Tibial artery (tissue), 4 donors: Measurements from ENCODE around the gene EIF3J.

Experiments used
- DNase-seq, 2 donors: peaks; one replicate each; pipeline ENCODE4 v3.0.0-alpha.2; 2019
- H3K27ac ChIP-seq, 2 donors: fragments of 200-600 bp; sonication (generic) in 1 of 2; 1 replicate in 1 of 2; 2 replicates in 1 of 2; pipeline ENCODE4 v1.5.1; 2018 to 2019; ENCODE audit warnings: mild to moderate bottlenecking in 1 of 2
- H3K27me3 ChIP-seq, 2 donors: fragments of 200-600 bp; sonication (generic) in 1 of 2; one replicate each; pipeline versions ENCODE4 v1.5.1 to v1.6.0; 2016 to 2019
- H3K36me3 ChIP-seq, 3 donors: fragments of 200-600 bp; sonication (generic) in 2 of 3; one replicate each; pipeline ENCODE4 v1.5.1; 2016 to 2019; ENCODE audit warnings: mild to moderate bottlenecking in 2 of 3
- H3K4me1 ChIP-seq, 4 donors: fragments of 200-600 bp; sonication (generic) in 2 of 4; 1 replicate in 3 of 4; 2 replicates in 1 of 4; pipeline ENCODE4 v1.5.1; 2016 to 2019
- H3K4me3 ChIP-seq, 2 donors: fragments of 200-600 bp; sonication (generic) in 1 of 2; 1 replicate in 1 of 2; 2 replicates in 1 of 2; pipeline ENCODE4 v1.5.1; 2018 to 2019; ENCODE audit warnings: mild to moderate bottlenecking in 2 of 2
- H3K9me3 ChIP-seq, 3 donors: fragments of 200-600 bp; sonication (generic) in 1 of 3; one replicate each; pipeline ENCODE4 v1.5.1; 2016 to 2019
- intact Hi-C: fragments of 100-400 bp; cut with DNase I; formaldehyde crosslinking; loops from one replicate; pipeline ENCODE4 v1.15.0; 2023; ENCODE audit warnings: low total_unique reads
- TF ChIP-seq, protein P1 (sequence below), 2 experiments: fragments of 200-600 bp in 1 of 2; fragments of 450-650 bp in 1 of 2; IDR thresholded peaks; one replicate each; pipeline ENCODE4 v1.5.1; 2017 to 2019; ENCODE audit warnings: antibody characterized with exemption in 2 of 2, mild to moderate bottlenecking in 1 of 2, moderate library complexity in 1 of 2

EIF3J gene, protein sequence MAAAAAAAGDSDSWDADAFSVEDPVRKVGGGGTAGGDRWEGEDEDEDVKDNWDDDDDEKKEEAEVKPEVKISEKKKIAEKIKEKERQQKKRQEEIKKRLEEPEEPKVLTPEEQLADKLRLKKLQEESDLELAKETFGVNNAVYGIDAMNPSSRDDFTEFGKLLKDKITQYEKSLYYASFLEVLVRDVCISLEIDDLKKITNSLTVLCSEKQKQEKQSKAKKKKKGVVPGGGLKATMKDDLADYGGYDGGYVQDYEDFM

DNA sequence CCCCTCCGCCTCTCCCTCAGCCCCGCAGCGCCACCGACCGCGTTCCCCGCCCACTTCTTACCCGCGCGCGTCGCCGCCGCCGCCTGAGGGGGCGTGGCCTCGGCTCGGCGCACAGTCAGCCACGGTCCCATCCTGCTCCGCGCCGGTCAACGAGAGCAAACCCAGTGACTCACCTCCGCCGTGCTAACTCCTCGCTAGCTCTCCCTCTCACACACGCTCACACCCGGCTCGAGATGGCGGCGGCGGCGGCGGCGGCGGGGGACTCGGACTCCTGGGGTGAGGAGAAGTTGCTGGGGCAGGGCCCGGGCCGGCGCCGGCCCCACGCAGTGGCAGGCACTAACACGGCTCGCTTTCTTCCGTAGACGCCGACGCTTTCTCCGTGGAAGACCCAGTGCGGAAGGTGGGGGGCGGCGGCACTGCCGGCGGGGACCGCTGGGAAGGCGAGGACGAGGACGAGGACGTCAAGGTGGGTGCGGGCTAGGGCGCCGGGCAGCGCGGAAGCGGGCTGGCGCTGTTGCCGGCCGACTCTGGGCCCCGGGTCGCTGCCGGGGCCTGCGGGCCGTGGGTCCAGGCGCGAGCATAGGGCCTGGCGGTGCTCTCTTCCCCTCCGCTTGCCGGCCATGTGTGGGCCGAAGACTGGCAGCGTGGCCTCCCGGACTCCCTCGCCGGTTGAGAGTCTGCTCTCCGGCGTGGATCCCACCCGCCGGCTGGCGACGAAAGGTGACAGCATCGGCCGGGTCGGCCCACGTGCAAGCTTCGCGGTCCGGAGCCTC lies at the start of gene EIF3J:
Gene EIF3J (plus strand): TSS at position 186 of the 773 bp plus-strand sequence. CDS start 48 bp downstream, at position 234.
- peak within 1 kb of the TSS; percentile 97 to 99 for H3K27ac ChIP-seq
- H3K9me3 ChIP-seq = no peaks in the 10 kb centered on the region
- H3K36me3 ChIP-seq = peaks cover 0 to 17% (median 0%) of the 10 kb centered on the region in 3 donors
- H3K4me3 ChIP-seq = peak within 1 kb of the TSS; percentile 73 to 95
- DNase-seq = peak; percentile 96 to 98
- intact Hi-C loops = no loop called here
- no peaks in the 10 kb centered on the region for H3K27me3 ChIP-seq
- TF ChIP-seq, protein P1, sequence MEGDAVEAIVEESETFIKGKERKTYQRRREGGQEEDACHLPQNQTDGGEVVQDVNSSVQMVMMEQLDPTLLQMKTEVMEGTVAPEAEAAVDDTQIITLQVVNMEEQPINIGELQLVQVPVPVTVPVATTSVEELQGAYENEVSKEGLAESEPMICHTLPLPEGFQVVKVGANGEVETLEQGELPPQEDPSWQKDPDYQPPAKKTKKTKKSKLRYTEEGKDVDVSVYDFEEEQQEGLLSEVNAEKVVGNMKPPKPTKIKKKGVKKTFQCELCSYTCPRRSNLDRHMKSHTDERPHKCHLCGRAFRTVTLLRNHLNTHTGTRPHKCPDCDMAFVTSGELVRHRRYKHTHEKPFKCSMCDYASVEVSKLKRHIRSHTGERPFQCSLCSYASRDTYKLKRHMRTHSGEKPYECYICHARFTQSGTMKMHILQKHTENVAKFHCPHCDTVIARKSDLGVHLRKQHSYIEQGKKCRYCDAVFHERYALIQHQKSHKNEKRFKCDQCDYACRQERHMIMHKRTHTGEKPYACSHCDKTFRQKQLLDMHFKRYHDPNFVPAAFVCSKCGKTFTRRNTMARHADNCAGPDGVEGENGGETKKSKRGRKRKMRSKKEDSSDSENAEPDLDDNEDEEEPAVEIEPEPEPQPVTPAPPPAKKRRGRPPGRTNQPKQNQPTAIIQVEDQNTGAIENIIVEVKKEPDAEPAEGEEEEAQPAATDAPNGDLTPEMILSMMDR (IDR thresholded peaks at IDR 0.05) = peak in 1 of 2 experiments; percentile 16
- H3K4me1 ChIP-seq = peaks cover 0 to 55% (median 32%) of the 10 kb centered on the region in 4 donors

DNA sequence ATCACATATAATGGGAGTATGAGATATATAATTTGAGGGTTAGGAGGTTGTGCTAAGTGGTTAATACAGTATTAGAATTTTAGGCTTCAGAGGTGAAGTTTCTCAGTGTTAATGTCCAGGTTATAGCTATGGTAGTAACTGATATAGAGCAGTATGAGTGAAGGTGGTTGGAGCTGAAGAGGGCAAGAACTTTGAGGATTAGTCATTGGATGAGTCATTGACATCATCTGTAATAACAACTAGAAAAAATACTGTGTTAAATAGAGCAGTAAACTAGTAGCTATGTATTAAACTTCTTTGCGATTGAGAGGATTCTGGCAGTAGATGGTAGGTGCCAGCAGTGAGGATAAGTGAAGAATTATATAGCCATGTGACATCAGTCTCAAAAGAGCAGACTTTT lies 47.5 kb upstream of the EIF3J start:
- H3K27ac ChIP-seq = no peak overlapping the region
- H3K27me3 ChIP-seq = no peaks in the 10 kb centered on the region
- TF ChIP-seq, protein P1 (IDR thresholded peaks at IDR 0.05) = no peak
- H3K4me3 ChIP-seq = no peak overlapping the region
- peaks cover 0 to 7% (median 0%) of the 10 kb centered on the region in 4 donors for H3K4me1 ChIP-seq
- H3K9me3 ChIP-seq = no peaks in the 10 kb centered on the region
- H3K36me3 ChIP-seq = peaks cover 21 to 68% (median 38%) of the 10 kb centered on the region in 3 donors
- DNase-seq = no peak
- intact Hi-C loops = no loop called here

DNA sequence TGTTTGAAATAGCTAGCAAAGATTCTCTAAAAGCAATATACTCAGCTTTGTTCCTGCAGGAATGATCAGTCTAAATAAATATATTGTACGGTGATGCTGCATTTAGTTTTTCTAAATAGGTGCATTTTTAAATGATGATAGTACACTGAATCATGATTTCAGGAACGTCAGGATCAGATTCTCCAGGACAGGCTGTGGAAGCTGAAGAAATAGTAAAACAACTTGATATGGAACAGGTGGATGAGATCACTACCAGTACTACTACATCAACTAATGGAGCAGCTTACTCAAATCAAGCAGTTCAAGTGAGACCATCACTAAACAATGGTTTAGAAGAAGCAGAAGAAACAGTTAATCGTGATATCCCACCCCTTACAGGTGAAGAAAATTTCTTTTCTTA lies 46.3 kb upstream of the EIF3J start:
- no peak for DNase-seq
- TF ChIP-seq, protein P1 (IDR thresholded peaks at IDR 0.05) = no peak
- no peaks in the 10 kb centered on the region for H3K9me3 ChIP-seq
- H3K27ac ChIP-seq = no peak overlapping the region
- H3K27me3 ChIP-seq = no peaks in the 10 kb centered on the region
- H3K36me3 ChIP-seq = peaks cover 18 to 75% (median 38%) of the 10 kb centered on the region in 3 donors
- intact Hi-C loops = loop anchor here (10.0 kb wide), 1 partner anchor 586 kb away; no protein-coding TSS in a partner anchor
- peaks cover 0 to 7% (median 0%) of the 10 kb centered on the region in 4 donors for H3K4me1 ChIP-seq
- no peak overlapping the region for H3K4me3 ChIP-seq

DNA sequence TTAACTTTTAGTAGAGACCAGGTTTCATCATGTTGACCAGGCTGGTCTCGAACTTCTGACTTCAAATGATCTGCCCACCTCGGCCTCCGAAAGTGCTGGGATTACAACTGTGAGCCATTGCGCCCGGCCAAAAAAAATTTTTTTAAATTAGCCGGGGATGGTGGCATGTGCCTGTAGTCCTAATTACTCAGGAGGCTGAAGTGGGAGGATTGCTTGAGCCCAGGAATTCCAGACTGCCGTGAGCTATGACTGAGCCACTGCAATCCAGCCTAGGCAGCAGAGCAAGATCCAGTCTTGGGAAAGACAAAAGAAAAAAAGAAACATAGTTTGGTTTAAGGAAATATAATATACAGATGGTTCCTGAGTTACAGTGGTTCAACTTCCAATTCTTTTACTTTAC lies 44.9 kb upstream of the EIF3J start:
- TF ChIP-seq, protein P1 (IDR thresholded peaks at IDR 0.05) = no peak
- H3K36me3 ChIP-seq = peaks cover 12 to 71% (median 37%) of the 10 kb centered on the region in 3 donors

DNA sequence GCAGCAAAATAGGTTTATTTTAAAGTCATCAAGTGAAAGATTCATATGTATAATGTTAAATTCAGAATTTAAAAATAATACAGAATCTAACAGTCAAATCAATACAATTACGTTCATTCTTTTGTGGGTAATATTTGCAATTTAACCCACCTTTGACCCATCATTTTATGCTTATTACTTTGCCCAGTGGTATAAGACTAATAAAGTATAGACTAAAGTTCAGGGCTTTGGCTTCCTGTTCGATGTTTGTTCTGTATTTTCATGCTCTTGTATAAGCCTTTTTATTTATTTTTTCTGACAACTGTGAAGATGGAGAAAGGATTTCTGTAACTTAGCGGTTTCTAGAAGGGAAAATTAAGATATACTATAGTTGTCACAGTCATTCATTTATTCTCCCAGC lies 44.3 kb upstream of the EIF3J start:
- no peak for DNase-seq
- peaks cover 0 to 7% (median 0%) of the 10 kb centered on the region in 4 donors for H3K4me1 ChIP-seq
- H3K4me3 ChIP-seq = no peak overlapping the region
- H3K27me3 ChIP-seq = no peaks in the 10 kb centered on the region
- no peak overlapping the region for H3K27ac ChIP-seq
- TF ChIP-seq, protein P1 (IDR thresholded peaks at IDR 0.05) = no peak
- intact Hi-C loops = loop anchor here (10.0 kb wide), 1 partner anchor 588 kb away; no protein-coding TSS in a partner anchor
- H3K9me3 ChIP-seq = no peaks in the 10 kb centered on the region
- peaks cover 12 to 71% (median 35%) of the 10 kb centered on the region in 3 donors for H3K36me3 ChIP-seq

More for the DNA sequence above, 44.9 kb upstream of the EIF3J start:
- Histone ChIP-seq H3K27me3 (no peaks in the 10 kb centered on the region), H3K27ac (no peak overlapping the region), H3K9me3 (no peaks in the 10 kb centered on the region), H3K4me1 (peaks cover 0 to 7% (median 0%) of the 10 kb centered on the region in 4 donors), H3K4me3 (no peak overlapping the region)
- no peak for DNase-seq
- intact Hi-C loops = loop anchor here (10.0 kb wide), 1 partner anchor 587 kb away; no protein-coding TSS in a partner anchor
